Breast epithelium (tissue), 4 donors: ENCODE results near the gene LIX1. TPM values are rescaled to one million over a fixed set of nuclear protein-coding genes. Genes with fewer than 3 reads are reported as not detected.

ENCODE experiments used
- DNase-seq, 2 donors: peaks; one replicate each; pipeline ENCODE4 v3.0.0-alpha.2; 2019; ENCODE audit warnings: low spot score in 2 of 2
- H3K27ac ChIP-seq, 2 donors: fragments of 200-600 bp; sonication (generic) in 1 of 2; one replicate each; pipeline ENCODE4 v1.5.1; 2016 to 2019; ENCODE audit warnings: mild to moderate bottlenecking in 1 of 2
- H3K27me3 ChIP-seq, 2 donors: fragments of 200-600 bp; sonication (generic) in 1 of 2; one replicate each; pipeline versions ENCODE4 v1.5.1 to v1.6.0; 2017 to 2019; ENCODE audit warnings: control low read depth in 1 of 2, mild to moderate bottlenecking in 1 of 2
- H3K36me3 ChIP-seq: fragments of 200-600 bp; one replicate; pipeline ENCODE4 v1.5.1; 2019
- H3K4me1 ChIP-seq, 2 donors: fragments of 200-600 bp; sonication (generic); one replicate each; pipeline ENCODE4 v1.5.1; 2016 to 2019; ENCODE audit warnings: control low read depth in 1 of 2
- H3K4me3 ChIP-seq, 3 donors: fragments of 200-600 bp; sonication (generic); 1 replicate in 2 of 3; 2 replicates in 1 of 3; pipeline ENCODE4 v1.5.1; 2016 to 2019; ENCODE audit warnings: mild to moderate bottlenecking in 3 of 3, moderate library complexity in 2 of 3
- H3K9me3 ChIP-seq, 2 donors: fragments of 200-600 bp; sonication (generic) in 1 of 2; one replicate each; pipeline ENCODE4 v1.5.1; 2016 to 2019; ENCODE audit warnings: control low read depth in 1 of 2
- CTCF ChIP-seq, 3 donors: fragments of 450-650 bp; IDR thresholded peaks; one replicate each; pipeline ENCODE4 v1.5.1; 2016 to 2017; ENCODE audit warnings: antibody characterized with exemption in 3 of 3, mild to moderate bottlenecking in 3 of 3, moderate library complexity in 3 of 3
- POLR2A ChIP-seq: fragments of 450-650 bp; IDR thresholded peaks from one replicate; pipeline ENCODE4 v1.6.1; 2016; ENCODE audit warnings: antibody characterized with exemption, mild to moderate bottlenecking, moderate library complexity
- POLR2AphosphoS5 ChIP-seq, 3 donors: sonication (generic); formaldehyde crosslinking; IDR thresholded peaks; one replicate each; pipeline ENCODE4 v1.6.1; 2017; ENCODE audit warnings: antibody characterized with exemption in 3 of 3
- intact Hi-C: fragments of 100-400 bp; cut with DNase I; formaldehyde crosslinking; loops from one replicate; pipeline ENCODE4 v1.15.1; 2023; ENCODE audit warnings: low total_unique reads
- total RNA-seq, 3 donors: library from RNA; depleted of rRNA; stranded (reverse); fragments of >200 nt; gene quantifications; one replicate each; pipeline ENCODE4 v1.1.0, GENCODE V29; 2016

The LIX1 gene
- total RNA-seq, 3 donors from 2014 or later, result 0.15 TPM; not detected in 2

- TF ChIP-seq POLR2AphosphoS5 (IDR thresholded peaks at IDR 0.05) (no peak), POLR2A (no peak), CTCF (IDR thresholded peaks at IDR 0.05) (no peak)
- Histone ChIP-seq H3K9me3 (no peaks in the 10 kb centered on the region), H3K4me1 (no peaks in the 10 kb centered on the region), H3K4me3 (no peak overlapping the region), H3K36me3 (no peaks in the 10 kb centered on the region), H3K27me3 (no peaks in the 10 kb centered on the region), H3K27ac (no peak overlapping the region)
- intact Hi-C loops, result no loop called here
- DNase-seq, result no peak
Measured at GRCh38 chr5:97118261-97119006, 24.0 kb downstream of the LIX1 start.

GRCh38 chr5:97115932-97116331 is 26.5 kb downstream of the LIX1 start:
- no peaks in the 10 kb centered on the region for H3K36me3 ChIP-seq
- H3K4me3 ChIP-seq, result no peak overlapping the region
- no peaks in the 10 kb centered on the region for H3K9me3 ChIP-seq
- TF ChIP-seq POLR2A, result no peak
- no peak for TF ChIP-seq CTCF (IDR thresholded peaks at IDR 0.05)
- no peak for TF ChIP-seq POLR2AphosphoS5 (IDR thresholded peaks at IDR 0.05)
- DNase-seq, result no peak
- intact Hi-C loops, result no loop called here
- no peak overlapping the region for H3K27ac ChIP-seq
- H3K4me1 ChIP-seq, result no peaks in the 10 kb centered on the region
- no peaks in the 10 kb centered on the region for H3K27me3 ChIP-seq

- TF ChIP-seq POLR2AphosphoS5 (IDR thresholded peaks at IDR 0.05) (no peak), CTCF (IDR thresholded peaks at IDR 0.05) (no peak), POLR2A (no peak)
- Histone ChIP-seq H3K4me3 (no peak overlapping the region), H3K4me1 (no peaks in the 10 kb centered on the region), H3K27me3 (no peaks in the 10 kb centered on the region), H3K9me3 (no peaks in the 10 kb centered on the region), H3K36me3 (no peaks in the 10 kb centered on the region), H3K27ac (no peak overlapping the region)
- no peak for DNase-seq
- intact Hi-C loops, result no loop called here
Measured at GRCh38 chr5:97112230-97112629, 30.2 kb downstream of the LIX1 start.

- H3K9me3 ChIP-seq, result no peaks in the 10 kb centered on the region
- H3K36me3 ChIP-seq, result no peaks in the 10 kb centered on the region
- H3K4me3 ChIP-seq, result no peak overlapping the region
- no peak overlapping the region for H3K27ac ChIP-seq
- no peaks in the 10 kb centered on the region for H3K4me1 ChIP-seq
- no peaks in the 10 kb centered on the region for H3K27me3 ChIP-seq
- TF ChIP-seq POLR2A (no peak), CTCF (IDR thresholded peaks at IDR 0.05) (no peak), POLR2AphosphoS5 (IDR thresholded peaks at IDR 0.05) (no peak)
- intact Hi-C loops, result no loop called here
- DNase-seq, result no peak
Measured at GRCh38 chr5:97111616-97112015, 30.8 kb downstream of the LIX1 start.

- intact Hi-C loops, result no loop called here
- no peaks in the 10 kb centered on the region for H3K9me3 ChIP-seq
- no peak overlapping the region for H3K4me3 ChIP-seq
- H3K27me3 ChIP-seq, result no peaks in the 10 kb centered on the region
- no peaks in the 10 kb centered on the region for H3K4me1 ChIP-seq
- no peak for DNase-seq
- TF ChIP-seq CTCF (IDR thresholded peaks at IDR 0.05) (no peak), POLR2A (no peak), POLR2AphosphoS5 (IDR thresholded peaks at IDR 0.05) (no peak)
- no peak overlapping the region for H3K27ac ChIP-seq
- H3K36me3 ChIP-seq, result no peaks in the 10 kb centered on the region
Measured at GRCh38 chr5:97111004-97111403, 31.4 kb downstream of the LIX1 start.
